GM23338 (cell line): ENCODE results near the gene CRLF3. TPM values are rescaled to one million over a fixed set of nuclear protein-coding genes. Genes with fewer than 3 reads are reported as not detected.
A peak's percentile ranks its signal among the peaks of the same experiment; 100 is the strongest.

Experiments used
- ATAC-seq: fragments of 200-7000 bp; cut with Tn5 transposase; 3 replicates; pipeline ENCODE4 v1.9.1; 2020
- DNase-seq: peaks from one replicate; pipeline ENCODE4 v3.0.0-alpha.2; 2015; ENCODE audit warnings: low spot score
- H2AFZ ChIP-seq: fragments of 200-600 bp; sonication (generic); 2 replicates; pipeline ENCODE4 v1.8.0; 2016; ENCODE audit warnings: antibody characterized with exemption, mild to moderate bottlenecking, moderate library complexity
- H3F3A ChIP-seq: fragments of 200-600 bp; sonication (generic); replicated peaks from 2 replicates; pipeline ENCODE4 v1.8.0; 2017; ENCODE audit warnings: antibody characterized with exemption, mixed run types, low read depth
- H3K27ac ChIP-seq: fragments of 200-600 bp; sonication (generic); 2 replicates; pipeline ENCODE4 v1.6.1; 2016; ENCODE audit warnings: low read depth
- H3K27me3 ChIP-seq: fragments of 200-600 bp; sonication (generic); 2 replicates; pipeline ENCODE4 v1.8.0; 2016; ENCODE audit warnings: mild to moderate bottlenecking, mixed run types, moderate library complexity; ENCODE audit not compliant: insufficient read depth
- H3K36me3 ChIP-seq: fragments of 200-600 bp; sonication (generic); 2 replicates; pipeline ENCODE4 v1.8.0; 2016; ENCODE audit warnings: mild to moderate bottlenecking; ENCODE audit not compliant: insufficient read depth
- H3K4me1 ChIP-seq: fragments of 200-600 bp; sonication (generic); 2 replicates; pipeline ENCODE4 v1.8.0; 2016; ENCODE audit warnings: mild to moderate bottlenecking, moderate library complexity; ENCODE audit not compliant: insufficient read depth
- H3K4me2 ChIP-seq: fragments of 200-600 bp; sonication (generic); 2 replicates; pipeline ENCODE4 v1.7.1; 2017; ENCODE audit warnings: mixed run types
- H3K4me3 ChIP-seq: fragments of 200-600 bp; sonication (generic); 2 replicates; pipeline ENCODE4 v1.6.1; 2016; ENCODE audit warnings: mixed run types
- H3K79me2 ChIP-seq: fragments of 200-600 bp; sonication (generic); replicated peaks from 2 replicates; pipeline ENCODE4 v1.8.0; 2017; ENCODE audit warnings: mild to moderate bottlenecking; ENCODE audit not compliant: insufficient read depth
- H3K9me2 ChIP-seq: fragments of 200-600 bp; sonication (generic); 2 replicates; pipeline ENCODE4 v1.8.0; 2017; ENCODE audit not compliant: insufficient read depth
- H4K20me1 ChIP-seq: fragments of 200-600 bp; sonication (generic); replicated peaks from 2 replicates; pipeline ENCODE4 v1.8.0; 2017; ENCODE audit warnings: mild to moderate bottlenecking; ENCODE audit not compliant: insufficient read depth
- H3K27ac Mint-ChIP-seq: 2 replicates; pipeline ENCODE4 v1.8.0; 2020; ENCODE audit warnings: inconsistent platforms, mild to moderate bottlenecking, moderate library complexity, mixed read lengths
- H3K27me3 Mint-ChIP-seq: 3 replicates; pipeline ENCODE4 v1.8.0; 2022; ENCODE audit warnings: low read depth, mild to moderate bottlenecking, moderate library complexity, mixed read lengths, inconsistent platforms; ENCODE audit not compliant: insufficient read depth, poor library complexity
- H3K36me3 Mint-ChIP-seq: 3 replicates; pipeline ENCODE4 v1.8.0; 2021; ENCODE audit warnings: low read depth, mild to moderate bottlenecking, inconsistent platforms, moderate library complexity, mixed read lengths
- H3K4me1 Mint-ChIP-seq: 3 replicates; pipeline ENCODE4 v1.8.0; 2020; ENCODE audit warnings: mild to moderate bottlenecking, inconsistent platforms, mixed read lengths
- H3K4me3 Mint-ChIP-seq: 3 replicates; pipeline ENCODE4 v1.8.0; 2021; ENCODE audit warnings: moderate library complexity, mild to moderate bottlenecking, inconsistent platforms, mixed read lengths
- H3K9me3 Mint-ChIP-seq: 3 replicates; pipeline ENCODE4 v1.8.0; 2020; ENCODE audit warnings: moderate library complexity, mild to moderate bottlenecking, inconsistent platforms, mixed read lengths
- CREB1 ChIP-seq: fragments of 250-450 bp; sonication (Bioruptor Pico); IDR thresholded peaks from 2 replicates; pipeline ENCODE4 v1.5.0; 2020; ENCODE audit warnings: low read depth, mild to moderate bottlenecking, moderate library complexity
- EZH2 ChIP-seq: fragments of 200-600 bp; sonication (generic); IDR thresholded peaks from one replicate; pipeline ENCODE4 v1.8.0; 2017; ENCODE audit warnings: antibody characterized with exemption, mild to moderate bottlenecking, low read depth; ENCODE audit not compliant: unreplicated experiment
- EZH2phosphoT487 ChIP-seq: fragments of 200-600 bp; sonication (generic); IDR thresholded peaks from one replicate; pipeline ENCODE4 v1.8.1; 2018; ENCODE audit warnings: antibody characterized with exemption; ENCODE audit not compliant: unreplicated experiment
- JUNB ChIP-seq: IDR thresholded peaks from one replicate; pipeline ENCODE4 v1.6.1; 2016; ENCODE audit warnings: antibody characterized with exemption; ENCODE audit not compliant: unreplicated experiment
- NANOG ChIP-seq: IDR thresholded peaks from 2 replicates; pipeline ENCODE4 v1.6.1; 2016; ENCODE audit warnings: antibody characterized with exemption, borderline replicate concordance
- POLR2AphosphoS5 ChIP-seq: IDR thresholded peaks from 2 replicates; pipeline ENCODE4 v1.6.1; 2016; ENCODE audit warnings: antibody characterized with exemption, low read depth
- STAT1 ChIP-seq: IDR thresholded peaks from one replicate; pipeline ENCODE4 v1.6.1; 2016; ENCODE audit warnings: antibody characterized with exemption; ENCODE audit not compliant: unreplicated experiment
- ZNF114 ChIP-seq: fragments of 250-450 bp; sonication (Bioruptor Pico); IDR thresholded peaks from 2 replicates; pipeline ENCODE4 v1.5.0; 2020; ENCODE audit warnings: mild to moderate bottlenecking, moderate library complexity
- ZNF331 ChIP-seq: fragments of 250-450 bp; sonication (Bioruptor Pico); IDR thresholded peaks from 2 replicates; pipeline ENCODE4 v1.5.0; 2020; ENCODE audit warnings: low read depth, mild to moderate bottlenecking, moderate library complexity
- polyA plus RNA-seq: library from polyadenylated mRNA; unstranded; fragments of >200 nt; fragmentation: Nextera tagmentation; extraction: Ambion mirVana; gene quantifications from 2 replicates; pipeline ENCODE4 v1.2.1, GENCODE V29; 2016
- total RNA-seq: library from RNA; depleted of rRNA; stranded (reverse); fragments of >200 nt; shearing (Covaris generic); gene quantifications from 2 replicates; pipeline ENCODE4 v1.2.3, GENCODE V29; 2014
- TF ChIP-seq, protein P1 (sequence below): IDR thresholded peaks from one replicate; pipeline ENCODE4 v1.6.1; 2018; ENCODE audit warnings: antibody characterized with exemption; ENCODE audit not compliant: unreplicated experiment
- TF ChIP-seq, protein P2 (sequence below), 2 experiments: fragments of 200-600 bp in 1 of 2; sonication (generic) in 1 of 2; conservative IDR thresholded peaks; 2 replicates each; pipeline versions ENCODE4 v1.5.1 to v1.6.1; 2016 to 2017; ENCODE audit warnings: antibody characterized with exemption in 2 of 2, low read depth in 2 of 2, mild to moderate bottlenecking in 2 of 2, moderate library complexity in 1 of 2
- TF ChIP-seq, protein P3 (sequence below): IDR thresholded peaks from 2 replicates; pipeline ENCODE4 v1.6.1; 2016; ENCODE audit warnings: antibody characterized with exemption
- TF ChIP-seq, protein P4 (sequence below): fragments of 250-450 bp; sonication (Bioruptor Pico); IDR thresholded peaks from 2 replicates; pipeline ENCODE4 v1.5.0; 2020; ENCODE audit warnings: mild to moderate bottlenecking, moderate library complexity

The CRLF3 gene
- total and polyA plus RNA-seq, 2 experiments from 2014 or later: 24.2 to 28.6 TPM

DNA sequence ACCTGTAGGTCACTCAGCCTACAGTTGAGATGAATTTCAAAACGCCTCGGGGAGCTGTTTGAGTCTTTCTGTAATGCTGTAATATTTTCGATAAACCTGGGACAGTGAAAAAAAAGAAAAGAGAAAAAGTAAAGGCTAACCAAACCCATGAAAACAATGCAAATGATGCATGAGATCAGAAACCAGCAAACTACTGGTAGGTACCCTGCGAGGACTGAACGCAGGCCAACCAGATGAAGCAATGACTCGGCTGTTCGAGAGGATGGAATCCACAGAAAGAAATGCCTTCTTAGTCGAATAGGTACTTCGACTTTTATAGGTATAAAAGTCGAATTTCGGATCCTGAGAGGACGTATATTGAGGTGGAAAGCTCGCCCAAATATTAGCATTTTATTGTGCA, 6.8 kb upstream of the CRLF3 start:
- H3K4me1 ChIP-seq: peaks cover 16% of the 10 kb centered on the region; the same call in 1 of the 2 replicates
- peaks cover 17% of the 10 kb centered on the region for H3K27me3 Mint-ChIP-seq
- peaks cover 3% of the 10 kb centered on the region; the same call in 1 of the 2 replicates for H3K36me3 ChIP-seq
- no peak for TF ChIP-seq ZNF331 (CRISPR knock-in tag)
- TF ChIP-seq EZH2phosphoT487: no peak
- TF ChIP-seq EZH2: no peak
- TF ChIP-seq, protein P1, sequence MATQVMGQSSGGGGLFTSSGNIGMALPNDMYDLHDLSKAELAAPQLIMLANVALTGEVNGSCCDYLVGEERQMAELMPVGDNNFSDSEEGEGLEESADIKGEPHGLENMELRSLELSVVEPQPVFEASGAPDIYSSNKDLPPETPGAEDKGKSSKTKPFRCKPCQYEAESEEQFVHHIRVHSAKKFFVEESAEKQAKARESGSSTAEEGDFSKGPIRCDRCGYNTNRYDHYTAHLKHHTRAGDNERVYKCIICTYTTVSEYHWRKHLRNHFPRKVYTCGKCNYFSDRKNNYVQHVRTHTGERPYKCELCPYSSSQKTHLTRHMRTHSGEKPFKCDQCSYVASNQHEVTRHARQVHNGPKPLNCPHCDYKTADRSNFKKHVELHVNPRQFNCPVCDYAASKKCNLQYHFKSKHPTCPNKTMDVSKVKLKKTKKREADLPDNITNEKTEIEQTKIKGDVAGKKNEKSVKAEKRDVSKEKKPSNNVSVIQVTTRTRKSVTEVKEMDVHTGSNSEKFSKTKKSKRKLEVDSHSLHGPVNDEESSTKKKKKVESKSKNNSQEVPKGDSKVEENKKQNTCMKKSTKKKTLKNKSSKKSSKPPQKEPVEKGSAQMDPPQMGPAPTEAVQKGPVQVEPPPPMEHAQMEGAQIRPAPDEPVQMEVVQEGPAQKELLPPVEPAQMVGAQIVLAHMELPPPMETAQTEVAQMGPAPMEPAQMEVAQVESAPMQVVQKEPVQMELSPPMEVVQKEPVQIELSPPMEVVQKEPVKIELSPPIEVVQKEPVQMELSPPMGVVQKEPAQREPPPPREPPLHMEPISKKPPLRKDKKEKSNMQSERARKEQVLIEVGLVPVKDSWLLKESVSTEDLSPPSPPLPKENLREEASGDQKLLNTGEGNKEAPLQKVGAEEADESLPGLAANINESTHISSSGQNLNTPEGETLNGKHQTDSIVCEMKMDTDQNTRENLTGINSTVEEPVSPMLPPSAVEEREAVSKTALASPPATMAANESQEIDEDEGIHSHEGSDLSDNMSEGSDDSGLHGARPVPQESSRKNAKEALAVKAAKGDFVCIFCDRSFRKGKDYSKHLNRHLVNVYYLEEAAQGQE: no peak
- no peak for TF ChIP-seq JUNB
- TF ChIP-seq NANOG: no peak
- no peak for TF ChIP-seq POLR2AphosphoS5
- TF ChIP-seq, protein P2, sequence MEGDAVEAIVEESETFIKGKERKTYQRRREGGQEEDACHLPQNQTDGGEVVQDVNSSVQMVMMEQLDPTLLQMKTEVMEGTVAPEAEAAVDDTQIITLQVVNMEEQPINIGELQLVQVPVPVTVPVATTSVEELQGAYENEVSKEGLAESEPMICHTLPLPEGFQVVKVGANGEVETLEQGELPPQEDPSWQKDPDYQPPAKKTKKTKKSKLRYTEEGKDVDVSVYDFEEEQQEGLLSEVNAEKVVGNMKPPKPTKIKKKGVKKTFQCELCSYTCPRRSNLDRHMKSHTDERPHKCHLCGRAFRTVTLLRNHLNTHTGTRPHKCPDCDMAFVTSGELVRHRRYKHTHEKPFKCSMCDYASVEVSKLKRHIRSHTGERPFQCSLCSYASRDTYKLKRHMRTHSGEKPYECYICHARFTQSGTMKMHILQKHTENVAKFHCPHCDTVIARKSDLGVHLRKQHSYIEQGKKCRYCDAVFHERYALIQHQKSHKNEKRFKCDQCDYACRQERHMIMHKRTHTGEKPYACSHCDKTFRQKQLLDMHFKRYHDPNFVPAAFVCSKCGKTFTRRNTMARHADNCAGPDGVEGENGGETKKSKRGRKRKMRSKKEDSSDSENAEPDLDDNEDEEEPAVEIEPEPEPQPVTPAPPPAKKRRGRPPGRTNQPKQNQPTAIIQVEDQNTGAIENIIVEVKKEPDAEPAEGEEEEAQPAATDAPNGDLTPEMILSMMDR (conservative IDR thresholded peaks at IDR 0.05; ENCODE audit: low read depth in 2 of 2): no peak
- no peak for TF ChIP-seq STAT1
- TF ChIP-seq ZNF114 (CRISPR knock-in tag): no peak
- TF ChIP-seq CREB1 (CRISPR knock-in tag): no peak
- TF ChIP-seq, protein P3, sequence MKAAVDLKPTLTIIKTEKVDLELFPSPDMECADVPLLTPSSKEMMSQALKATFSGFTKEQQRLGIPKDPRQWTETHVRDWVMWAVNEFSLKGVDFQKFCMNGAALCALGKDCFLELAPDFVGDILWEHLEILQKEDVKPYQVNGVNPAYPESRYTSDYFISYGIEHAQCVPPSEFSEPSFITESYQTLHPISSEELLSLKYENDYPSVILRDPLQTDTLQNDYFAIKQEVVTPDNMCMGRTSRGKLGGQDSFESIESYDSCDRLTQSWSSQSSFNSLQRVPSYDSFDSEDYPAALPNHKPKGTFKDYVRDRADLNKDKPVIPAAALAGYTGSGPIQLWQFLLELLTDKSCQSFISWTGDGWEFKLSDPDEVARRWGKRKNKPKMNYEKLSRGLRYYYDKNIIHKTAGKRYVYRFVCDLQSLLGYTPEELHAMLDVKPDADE: no peak
- TF ChIP-seq, protein P4, sequence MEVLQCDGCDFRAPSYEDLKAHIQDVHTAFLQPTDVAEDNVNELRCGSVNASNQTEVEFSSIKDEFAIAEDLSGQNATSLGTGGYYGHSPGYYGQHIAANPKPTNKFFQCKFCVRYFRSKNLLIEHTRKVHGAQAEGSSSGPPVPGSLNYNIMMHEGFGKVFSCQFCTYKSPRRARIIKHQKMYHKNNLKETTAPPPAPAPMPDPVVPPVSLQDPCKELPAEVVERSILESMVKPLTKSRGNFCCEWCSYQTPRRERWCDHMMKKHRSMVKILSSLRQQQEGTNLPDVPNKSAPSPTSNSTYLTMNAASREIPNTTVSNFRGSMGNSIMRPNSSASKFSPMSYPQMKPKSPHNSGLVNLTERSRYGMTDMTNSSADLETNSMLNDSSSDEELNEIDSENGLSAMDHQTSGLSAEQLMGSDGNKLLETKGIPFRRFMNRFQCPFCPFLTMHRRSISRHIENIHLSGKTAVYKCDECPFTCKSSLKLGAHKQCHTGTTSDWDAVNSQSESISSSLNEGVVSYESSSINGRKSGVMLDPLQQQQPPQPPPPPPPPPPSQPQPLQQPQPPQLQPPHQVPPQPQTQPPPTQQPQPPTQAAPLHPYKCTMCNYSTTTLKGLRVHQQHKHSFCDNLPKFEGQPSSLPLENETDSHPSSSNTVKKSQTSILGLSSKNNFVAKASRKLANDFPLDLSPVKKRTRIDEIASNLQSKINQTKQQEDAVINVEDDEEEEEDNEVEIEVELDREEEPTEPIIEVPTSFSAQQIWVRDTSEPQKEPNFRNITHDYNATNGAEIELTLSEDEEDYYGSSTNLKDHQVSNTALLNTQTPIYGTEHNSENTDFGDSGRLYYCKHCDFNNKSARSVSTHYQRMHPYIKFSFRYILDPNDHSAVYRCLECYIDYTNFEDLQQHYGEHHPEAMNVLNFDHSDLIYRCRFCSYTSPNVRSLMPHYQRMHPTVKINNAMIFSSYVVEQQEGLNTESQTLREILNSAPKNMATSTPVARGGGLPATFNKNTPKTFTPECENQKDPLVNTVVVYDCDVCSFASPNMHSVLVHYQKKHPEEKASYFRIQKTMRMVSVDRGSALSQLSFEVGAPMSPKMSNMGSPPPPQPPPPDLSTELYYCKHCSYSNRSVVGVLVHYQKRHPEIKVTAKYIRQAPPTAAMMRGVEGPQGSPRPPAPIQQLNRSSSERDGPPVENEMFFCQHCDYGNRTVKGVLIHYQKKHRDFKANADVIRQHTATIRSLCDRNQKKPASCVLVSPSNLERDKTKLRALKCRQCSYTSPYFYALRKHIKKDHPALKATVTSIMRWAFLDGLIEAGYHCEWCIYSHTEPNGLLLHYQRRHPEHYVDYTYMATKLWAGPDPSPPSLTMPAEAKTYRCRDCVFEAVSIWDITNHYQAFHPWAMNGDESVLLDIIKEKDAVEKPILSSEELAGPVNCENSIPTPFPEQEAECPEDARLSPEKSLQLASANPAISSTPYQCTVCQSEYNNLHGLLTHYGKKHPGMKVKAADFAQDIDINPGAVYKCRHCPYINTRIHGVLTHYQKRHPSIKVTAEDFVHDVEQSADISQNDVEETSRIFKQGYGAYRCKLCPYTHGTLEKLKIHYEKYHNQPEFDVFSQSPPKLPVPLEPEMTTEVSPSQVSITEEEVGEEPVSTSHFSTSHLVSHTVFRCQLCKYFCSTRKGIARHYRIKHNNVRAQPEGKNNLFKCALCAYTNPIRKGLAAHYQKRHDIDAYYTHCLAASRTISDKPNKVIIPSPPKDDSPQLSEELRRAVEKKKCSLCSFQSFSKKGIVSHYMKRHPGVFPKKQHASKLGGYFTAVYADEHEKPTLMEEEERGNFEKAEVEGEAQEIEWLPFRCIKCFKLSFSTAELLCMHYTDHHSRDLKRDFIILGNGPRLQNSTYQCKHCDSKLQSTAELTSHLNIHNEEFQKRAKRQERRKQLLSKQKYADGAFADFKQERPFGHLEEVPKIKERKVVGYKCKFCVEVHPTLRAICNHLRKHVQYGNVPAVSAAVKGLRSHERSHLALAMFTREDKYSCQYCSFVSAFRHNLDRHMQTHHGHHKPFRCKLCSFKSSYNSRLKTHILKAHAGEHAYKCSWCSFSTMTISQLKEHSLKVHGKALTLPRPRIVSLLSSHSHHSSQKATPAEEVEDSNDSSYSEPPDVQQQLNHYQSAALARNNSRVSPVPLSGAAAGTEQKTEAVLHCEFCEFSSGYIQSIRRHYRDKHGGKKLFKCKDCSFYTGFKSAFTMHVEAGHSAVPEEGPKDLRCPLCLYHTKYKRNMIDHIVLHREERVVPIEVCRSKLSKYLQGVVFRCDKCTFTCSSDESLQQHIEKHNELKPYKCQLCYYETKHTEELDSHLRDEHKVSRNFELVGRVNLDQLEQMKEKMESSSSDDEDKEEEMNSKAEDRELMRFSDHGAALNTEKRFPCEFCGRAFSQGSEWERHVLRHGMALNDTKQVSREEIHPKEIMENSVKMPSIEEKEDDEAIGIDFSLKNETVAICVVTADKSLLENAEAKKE (CRISPR knock-in tag): no peak
- H3K9me2 ChIP-seq: no peaks in the 10 kb centered on the region
- H3K4me1 Mint-ChIP-seq: peaks cover 14% of the 10 kb centered on the region
- no peaks in the 10 kb centered on the region for H3K27me3 ChIP-seq
- H3K27ac ChIP-seq: peak overlapping the region; percentile 85
- H3K27ac Mint-ChIP-seq: peak overlapping the region; percentile 98
- 0 out of 2 replicates have a peak, but pooled peaks cover 6% of the 10 kb centered on the region for H4K20me1 ChIP-seq
- H3K79me2 ChIP-seq: peaks cover 39% of the 10 kb centered on the region
- no peaks in the 10 kb centered on the region for H3K9me3 Mint-ChIP-seq
- DNase-seq (peak; percentile 63), ATAC-seq (peak; percentile 66)
- peak overlapping the region; percentile 97 for H3K4me3 ChIP-seq
- peaks cover 20% of the 10 kb centered on the region; the same call in 2 of the 3 replicates for H3K36me3 Mint-ChIP-seq
- H2AFZ ChIP-seq: peak overlapping the region; percentile 34
- H3K4me3 Mint-ChIP-seq: peak overlapping the region; percentile 95
- H3F3A ChIP-seq: no peaks in the 10 kb centered on the region; the same call in 1 of the 2 replicates
- peak overlapping the region; percentile 98 for H3K4me2 ChIP-seq
